K562 (cell line): Measurements from ENCODE around the gene IL20.

Source experiments
- CTCF ChIP-seq, 3 experiments: IDR thresholded peaks in 2 of 3; conservative IDR thresholded peaks in 1 of 3; 2 replicates each; pipeline ENCODE4 v1.5.1; 2011 to 2012; ENCODE audit warnings: low read length in 3 of 3, mild to moderate bottlenecking in 3 of 3, control low read depth in 2 of 3, improper control_type of control experiment in 1 of 3, inconsistent platforms in 1 of 3, low read depth in 1 of 3, mixed read lengths in 1 of 3, moderate library complexity in 1 of 3; ENCODE audit not compliant: insufficient read depth in 2 of 3
- FOSL1 ChIP-seq: fragments of 200-800 bp; sonication (Bioruptor generic); conservative IDR thresholded peaks from 2 replicates; pipeline ENCODE4 v1.6.1; 2016; ENCODE audit warnings: missing genetic modification characterization, missing compliant biosample characterization
- MAFG ChIP-seq: fragments of 450-650 bp; conservative IDR thresholded peaks from 2 replicates; pipeline ENCODE4 v1.6.1; 2016; ENCODE audit warnings: missing genetic modification characterization, missing compliant biosample characterization
- POLR2AphosphoS5 ChIP-seq: IDR thresholded peaks from 2 replicates; pipeline ENCODE4 v1.6.1; 2011; ENCODE audit warnings: mild to moderate bottlenecking, low read depth, low read length, moderate library complexity; ENCODE audit not compliant: control insufficient read depth, insufficient read depth
- SMAD4 ChIP-seq: fragments of 250-450 bp; sonication (Bioruptor Pico); conservative IDR thresholded peaks from 2 replicates; pipeline ENCODE4 v1.8.0; 2021; ENCODE audit warnings: inconsistent platforms, mild to moderate bottlenecking, moderate library complexity
- YY1 ChIP-seq, 3 experiments: IDR thresholded peaks; 2 replicates each; pipeline ENCODE4 v1.6.1; 2011; ENCODE audit warnings: low read length in 2 of 3, mild to moderate bottlenecking in 2 of 3, moderate library complexity in 2 of 3, borderline replicate concordance in 1 of 3, control low read depth in 1 of 3, low read depth in 1 of 3; ENCODE audit not compliant: insufficient read depth in 3 of 3, insufficient replicate concordance in 2 of 3, control insufficient read depth in 1 of 3, insufficient read length in 1 of 3; ENCODE audit errors: extremely low read depth in 1 of 3
- ZNF76 ChIP-seq: fragments of 250-450 bp; sonication (Bioruptor Pico); IDR thresholded peaks from 2 replicates; pipeline ENCODE4 v1.4.0; 2020; ENCODE audit warnings: mild to moderate bottlenecking, moderate library complexity, borderline replicate concordance

DNA sequence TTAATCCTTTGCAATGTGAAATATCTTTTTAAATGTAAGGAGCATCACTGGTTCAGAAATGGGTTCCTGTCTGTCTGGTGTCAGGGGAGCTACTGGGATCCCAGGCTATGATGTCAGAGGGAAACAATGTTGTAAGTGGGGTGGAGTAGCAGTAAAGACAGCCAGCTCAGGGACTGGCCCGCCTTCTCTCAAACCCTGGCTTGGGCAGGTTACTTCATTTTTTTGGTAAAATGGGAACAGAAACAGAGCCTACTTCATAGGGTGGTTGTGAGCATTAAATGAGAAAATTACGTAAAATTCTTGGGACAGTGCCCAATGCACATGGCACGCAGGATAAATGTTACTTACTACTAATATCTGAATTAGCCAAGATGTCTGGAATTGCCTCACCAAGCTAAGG lies 30.7 kb upstream of the IL20 start:
- TF ChIP-seq FOSL1 (tag) (no peak), SMAD4 (CRISPR knock-in tag) (no peak), MAFG (tag) (no peak), ZNF76 (CRISPR knock-in tag) (no peak), YY1 (IDR thresholded peaks at IDR 0.05; ENCODE audit: borderline replicate concordance in 1 of 3, control insufficient read depth in 1 of 3, extremely low read depth in 1 of 3, insufficient read depth in 3 of 3, insufficient read length in 1 of 3, insufficient replicate concordance in 2 of 3, low read depth in 1 of 3, low read length in 2 of 3) (no peak), POLR2AphosphoS5 (no peak), CTCF (IDR thresholded peaks at IDR 0.05 in 2 of 3, conservative IDR thresholded peaks at IDR 0.05 in 1 of 3; ENCODE audit: insufficient read depth in 2 of 3, low read depth in 1 of 3, low read length in 3 of 3) (no peak)
